Trophoblast cell (in vitro differentiated cells and primary cell): Measurements from ENCODE around the gene HSPA8.

Source experiments
- DNase-seq, 2 donors: peaks; one replicate each; pipeline ENCODE4 v3.0.0-alpha.2; 2016
- H2AFZ ChIP-seq: 2 replicates; pipeline ENCODE4 v1.6.1; 2013; ENCODE audit warnings: low read length, moderate library complexity, mild to moderate bottlenecking; ENCODE audit not compliant: insufficient read depth, poor library complexity
- H2AK5ac ChIP-seq: 2 replicates; pipeline ENCODE4 v1.6.1; 2013; ENCODE audit warnings: mild to moderate bottlenecking, low read length
- H2BK120ac ChIP-seq: 2 replicates; pipeline ENCODE4 v1.6.1; 2013; ENCODE audit warnings: low read length, mild to moderate bottlenecking, moderate library complexity; ENCODE audit not compliant: insufficient read depth, poor library complexity
- H2BK12ac ChIP-seq: 2 replicates; pipeline ENCODE4 v1.6.1; 2013; ENCODE audit warnings: mild to moderate bottlenecking, low read length, moderate library complexity
- H2BK5ac ChIP-seq: 2 replicates; pipeline ENCODE4 v1.6.1; 2013; ENCODE audit warnings: low read length, low read depth, moderate library complexity, mild to moderate bottlenecking; ENCODE audit not compliant: poor library complexity
- H3K14ac ChIP-seq: 2 replicates; pipeline ENCODE4 v1.6.1; 2013; ENCODE audit warnings: mild to moderate bottlenecking, low read length
- H3K18ac ChIP-seq: 2 replicates; pipeline ENCODE4 v1.6.1; 2013; ENCODE audit warnings: mild to moderate bottlenecking, low read length
- H3K23ac ChIP-seq: 2 replicates; pipeline ENCODE4 v1.6.1; 2013; ENCODE audit warnings: low read length
- H3K27ac ChIP-seq: 2 replicates; pipeline ENCODE4 v1.5.1; 2013; ENCODE audit warnings: low read depth, mild to moderate bottlenecking, inconsistent platforms, low read length, moderate library complexity
- H3K27me3 ChIP-seq: 2 replicates; pipeline ENCODE4 v1.6.1; 2013; ENCODE audit warnings: inconsistent platforms, mild to moderate bottlenecking, low read length, moderate library complexity; ENCODE audit not compliant: insufficient read depth
- H3K36me3 ChIP-seq, 2 experiments: 1 replicate in 1 of 2; 2 replicates in 1 of 2; pipeline ENCODE4 v1.6.1; 2013; ENCODE audit warnings: low read length in 2 of 2, mild to moderate bottlenecking in 2 of 2, moderate library complexity in 1 of 2; ENCODE audit not compliant: insufficient read depth in 2 of 2, control insufficient read depth in 1 of 2
- H3K4ac ChIP-seq: 2 replicates; pipeline ENCODE4 v1.6.1; 2013; ENCODE audit warnings: low read depth, mild to moderate bottlenecking, low read length, moderate library complexity
- H3K4me1 ChIP-seq, 2 experiments: 1 replicate in 1 of 2; 2 replicates in 1 of 2; pipeline ENCODE4 v1.6.1; 2013; ENCODE audit warnings: low read length in 2 of 2, mild to moderate bottlenecking in 2 of 2, moderate library complexity in 1 of 2; ENCODE audit not compliant: insufficient read depth in 2 of 2, control insufficient read depth in 1 of 2
- H3K4me2 ChIP-seq: 2 replicates; pipeline ENCODE4 v1.6.1; 2013; ENCODE audit warnings: inconsistent platforms, mild to moderate bottlenecking, low read length, moderate library complexity
- H3K4me3 ChIP-seq: 2 replicates; pipeline ENCODE4 v1.5.1; 2013; ENCODE audit warnings: mild to moderate bottlenecking, low read depth, low read length, inconsistent platforms
- H3K79me1 ChIP-seq: one replicate; pipeline ENCODE4 v1.6.1; 2013; ENCODE audit warnings: low read length
- H3K79me2 ChIP-seq: 2 replicates; pipeline ENCODE4 v1.6.1; 2013; ENCODE audit warnings: low read length, mild to moderate bottlenecking; ENCODE audit not compliant: control insufficient read depth, insufficient read depth, poor library complexity
- H3K9ac ChIP-seq: 2 replicates; pipeline ENCODE4 v1.6.1; 2013; ENCODE audit warnings: mild to moderate bottlenecking, low read length
- H3K9me3 ChIP-seq: 2 replicates; pipeline ENCODE4 v1.6.1; 2013; ENCODE audit warnings: low read depth, mild to moderate bottlenecking, control low read depth, inconsistent platforms, low read length; ENCODE audit not compliant: insufficient read depth
- H4K12ac ChIP-seq: 2 replicates; pipeline ENCODE4 v1.6.1; 2013; ENCODE audit warnings: low read depth, mild to moderate bottlenecking, low read length, moderate library complexity
- H4K8ac ChIP-seq: 2 replicates; pipeline ENCODE4 v1.6.1; 2013; ENCODE audit warnings: low read depth, mild to moderate bottlenecking, low read length, moderate library complexity
- H4K91ac ChIP-seq: one replicate; pipeline ENCODE4 v1.6.1; 2013; ENCODE audit warnings: low read depth, mild to moderate bottlenecking, low read length, moderate library complexity
- WGBS: extraction: QIAGEN DNeasy Blood & Tissue Kit; methylation state at CpG from one replicate; pipeline ENCODE4 v1.1.7; 2013; ENCODE audit warnings: missing lambda C conversion rate; ENCODE audit not compliant: insufficient read length, insufficient coverage; ENCODE audit errors: extremely low coverage; 5-methylcytosine and 5-hydroxymethylcytosine counted together

HSPA8 gene

DNA sequence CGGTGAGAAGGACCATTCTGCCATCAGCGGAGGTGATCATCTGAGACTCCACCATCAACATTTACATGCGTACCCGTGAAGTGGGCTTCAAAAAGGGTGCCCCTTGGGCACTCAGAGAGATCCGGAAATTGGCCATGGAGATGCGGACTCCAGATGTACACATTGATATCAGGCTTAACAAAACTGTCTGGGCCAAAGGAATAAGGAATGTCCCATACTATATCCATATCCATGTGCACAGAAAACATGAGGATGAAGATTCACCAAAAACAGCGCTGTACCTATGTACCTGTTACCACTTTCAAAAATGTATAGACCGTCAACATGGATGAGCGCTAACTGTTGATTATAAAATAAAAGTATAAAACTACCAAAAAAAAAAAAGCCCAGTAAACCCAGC lies 10.8 kb downstream of the HSPA8 start:
- Histone ChIP-seq H3K4me1 (no peaks in the 10 kb centered on the region), H3K23ac (no peak overlapping the region), H2BK120ac (no peak overlapping the region), H4K91ac (no peak overlapping the region), H4K12ac (no peak overlapping the region), H3K18ac (no peak overlapping the region), H2BK5ac (no peak overlapping the region), H3K79me1 (no peaks in the 10 kb centered on the region), H3K9ac (no peak overlapping the region), H3K79me2 (no peaks in the 10 kb centered on the region), H3K4ac (no peak overlapping the region), H3K36me3 (peaks cover 1 to 17% of the 10 kb centered on the region in 2 experiments), H3K14ac (no peak overlapping the region), H3K4me2 (no peak overlapping the region), H3K27ac (no peak overlapping the region), H2AFZ (no peak overlapping the region), H3K4me3 (no peak overlapping the region), H4K8ac (no peak overlapping the region), H2BK12ac (no peak overlapping the region), H3K9me3 (no peaks in the 10 kb centered on the region), H3K27me3 (no peaks in the 10 kb centered on the region), H2AK5ac (no peak overlapping the region)
- WGBS = no CpG with 5 or more reads among the region's 9 CpGs
- DNase-seq = no peak

GRCh38 chr11:123047947-123048293 lies 14.0 kb downstream of the HSPA8 start:
- H3K4ac ChIP-seq = no peak overlapping the region
- H2BK12ac ChIP-seq = no peak overlapping the region
- no peaks in the 10 kb centered on the region for H3K9me3 ChIP-seq
- no peaks in the 10 kb centered on the region for H3K79me1 ChIP-seq
- peaks cover 0 to 1% of the 10 kb centered on the region in 2 experiments for H3K36me3 ChIP-seq
- no peak overlapping the region for H3K14ac ChIP-seq
- H2BK120ac ChIP-seq = no peak overlapping the region
- H3K23ac ChIP-seq = no peak overlapping the region
- no peak overlapping the region for H4K12ac ChIP-seq
- H2AK5ac ChIP-seq = no peak overlapping the region
- H3K4me1 ChIP-seq = no peaks in the 10 kb centered on the region
- no peak overlapping the region for H2AFZ ChIP-seq
- no peak overlapping the region for H3K9ac ChIP-seq
- no peak overlapping the region for H3K18ac ChIP-seq
- H2BK5ac ChIP-seq = no peak overlapping the region
- WGBS = no CpG with 5 or more reads among the region's 3 CpGs
- H4K8ac ChIP-seq = no peak overlapping the region
- no peaks in the 10 kb centered on the region for H3K79me2 ChIP-seq
- H3K4me3 ChIP-seq = no peak overlapping the region
- no peak for DNase-seq
- no peak overlapping the region for H3K4me2 ChIP-seq
- H3K27me3 ChIP-seq = no peaks in the 10 kb centered on the region
- H4K91ac ChIP-seq = no peak overlapping the region
- no peak overlapping the region for H3K27ac ChIP-seq

- Histone ChIP-seq H3K4me1 (no peaks in the 10 kb centered on the region), H3K9me3 (no peaks in the 10 kb centered on the region), H4K91ac (no peak overlapping the region), H3K27me3 (no peaks in the 10 kb centered on the region), H3K14ac (no peak overlapping the region), H4K12ac (no peak overlapping the region), H2BK5ac (no peak overlapping the region), H3K18ac (no peak overlapping the region), H3K79me2 (no peaks in the 10 kb centered on the region), H3K79me1 (no peaks in the 10 kb centered on the region), H2BK120ac (no peak overlapping the region), H3K36me3 (peaks cover 0 to under 1% of the 10 kb centered on the region in 2 experiments), H3K4me3 (no peak overlapping the region), H3K23ac (no peak overlapping the region), H3K9ac (no peak overlapping the region), H2AK5ac (no peak overlapping the region), H2AFZ (no peak overlapping the region), H2BK12ac (no peak overlapping the region), H3K4ac (no peak overlapping the region), H3K27ac (no peak overlapping the region), H3K4me2 (no peak overlapping the region), H4K8ac (no peak overlapping the region)
- DNase-seq = no peak
- no CpG with 5 or more reads among the region's 18 CpGs for WGBS
These were observed 14.5 kb downstream of the HSPA8 start for GRCh38 chr11:123047266-123047946.

- Histone ChIP-seq H3K14ac (no peak overlapping the region), H2BK120ac (no peak overlapping the region), H2AK5ac (no peak overlapping the region), H2BK12ac (no peak overlapping the region), H3K79me1 (no peaks in the 10 kb centered on the region), H3K27ac (no peak overlapping the region), H2AFZ (no peak overlapping the region), H3K27me3 (no peaks in the 10 kb centered on the region), H3K9me3 (no peaks in the 10 kb centered on the region), H3K36me3 (no peaks in the 10 kb centered on the region), H3K9ac (no peak overlapping the region), H3K4me1 (no peaks in the 10 kb centered on the region), H3K4me2 (no peak overlapping the region), H3K18ac (no peak overlapping the region), H3K4me3 (no peak overlapping the region), H4K91ac (no peak overlapping the region), H2BK5ac (no peak overlapping the region), H3K23ac (no peak overlapping the region), H4K12ac (no peak overlapping the region), H4K8ac (no peak overlapping the region), H3K79me2 (no peaks in the 10 kb centered on the region), H3K4ac (no peak overlapping the region)
- no peak for DNase-seq
- no CpG with 5 or more reads among the region's 5 CpGs for WGBS
These were observed 15.3 kb downstream of the HSPA8 start for GRCh38 chr11:123046473-123047259.
